ENCODE results near the gene MBD4.
A peak's percentile ranks its signal among the peaks of the same experiment; 100 is the strongest.
"Not testable (repeated sequence)": the region's sequence is repeated elsewhere in the genome, so short reads cannot be mapped to it uniquely, and the experiment has no call there.

Gene MBD4

DNA sequence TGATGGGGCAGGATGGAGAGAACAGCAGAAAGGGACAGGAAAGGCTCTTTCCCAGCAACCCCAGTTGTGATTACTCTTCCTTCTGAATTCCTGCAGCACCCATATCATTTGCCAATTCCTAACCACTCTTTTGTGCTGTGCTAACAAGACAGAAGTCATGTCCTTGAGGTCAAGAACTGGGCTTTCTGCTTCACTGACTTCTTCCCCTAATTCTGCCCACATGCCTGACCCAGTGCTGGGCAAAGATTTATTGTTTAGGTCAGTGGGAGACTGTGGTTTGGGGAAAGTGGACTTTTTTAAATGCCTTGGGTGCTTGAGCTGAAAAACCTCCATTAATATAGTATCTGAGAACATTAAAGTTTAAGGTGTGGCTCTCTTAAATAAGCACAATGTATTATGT lies 7.1 kb downstream of the MBD4 start:
- no peak for FAIRE-seq
- DNase-seq (ENCODE audit: low spot score), result no peak

DNA sequence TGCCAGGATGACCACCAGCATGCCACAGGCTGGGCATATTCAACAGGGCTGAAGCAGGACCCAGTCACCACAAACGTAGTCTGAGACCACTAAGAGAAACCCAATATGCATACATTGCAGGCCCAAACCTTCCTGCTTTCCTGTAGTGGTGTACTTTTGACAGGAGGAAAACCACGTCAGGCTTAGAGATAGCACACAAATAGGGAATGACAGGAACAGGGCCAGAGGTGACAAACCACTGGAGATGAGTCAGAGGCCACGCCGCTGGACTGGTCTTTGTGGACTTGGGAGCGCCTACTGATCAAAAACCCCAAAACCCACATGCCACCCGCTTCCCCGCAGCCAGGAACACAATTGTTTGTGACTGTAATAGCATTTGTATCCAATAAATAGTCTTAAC lies 7.7 kb downstream of the MBD4 start:
- DNase-seq (ENCODE audit: low spot score) (no peak), FAIRE-seq (no peak)

DNA sequence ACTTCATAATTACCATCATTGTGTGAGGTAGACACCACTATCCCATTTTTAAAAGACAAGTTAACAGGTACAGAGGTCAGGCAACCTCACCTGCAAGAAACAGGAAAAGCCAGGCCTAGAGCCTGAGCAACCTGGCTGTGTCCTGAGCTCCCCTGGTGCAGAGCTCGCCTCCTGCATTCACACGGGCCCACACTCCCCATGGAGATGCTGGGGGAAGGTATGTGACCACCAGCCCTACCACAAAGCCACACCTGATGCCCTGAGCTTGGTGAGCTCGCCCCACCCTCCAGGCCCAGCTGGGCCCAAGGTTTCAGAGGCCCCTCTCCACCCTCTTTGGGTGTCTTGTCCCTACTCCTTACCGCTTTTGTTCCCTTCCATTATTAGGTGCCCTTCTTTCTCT lies 10.1 kb downstream of the MBD4 start:
- DNase-seq (ENCODE audit: low spot score) (no peak), FAIRE-seq (no peak)

DNA sequence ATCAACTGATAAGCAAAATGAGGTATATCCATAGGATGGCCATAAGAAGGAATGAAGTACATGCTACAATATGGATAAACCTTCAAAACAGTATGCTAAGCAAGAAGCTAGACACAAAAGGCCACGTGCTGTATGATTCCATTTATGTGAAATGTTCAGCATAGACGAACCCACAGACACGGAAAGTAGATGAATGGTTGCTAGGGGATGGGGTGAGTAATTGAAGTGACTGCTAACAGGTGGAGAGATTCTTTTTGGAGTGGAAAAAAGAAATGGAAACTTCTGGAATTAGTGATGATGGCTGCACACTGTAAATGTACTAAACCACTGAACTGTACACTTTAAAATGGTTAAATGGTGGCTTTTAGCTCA lies 10.7 kb downstream of the MBD4 start:
- no peak for DNase-seq (ENCODE audit: low spot score)
- FAIRE-seq, result no peak

DNA sequence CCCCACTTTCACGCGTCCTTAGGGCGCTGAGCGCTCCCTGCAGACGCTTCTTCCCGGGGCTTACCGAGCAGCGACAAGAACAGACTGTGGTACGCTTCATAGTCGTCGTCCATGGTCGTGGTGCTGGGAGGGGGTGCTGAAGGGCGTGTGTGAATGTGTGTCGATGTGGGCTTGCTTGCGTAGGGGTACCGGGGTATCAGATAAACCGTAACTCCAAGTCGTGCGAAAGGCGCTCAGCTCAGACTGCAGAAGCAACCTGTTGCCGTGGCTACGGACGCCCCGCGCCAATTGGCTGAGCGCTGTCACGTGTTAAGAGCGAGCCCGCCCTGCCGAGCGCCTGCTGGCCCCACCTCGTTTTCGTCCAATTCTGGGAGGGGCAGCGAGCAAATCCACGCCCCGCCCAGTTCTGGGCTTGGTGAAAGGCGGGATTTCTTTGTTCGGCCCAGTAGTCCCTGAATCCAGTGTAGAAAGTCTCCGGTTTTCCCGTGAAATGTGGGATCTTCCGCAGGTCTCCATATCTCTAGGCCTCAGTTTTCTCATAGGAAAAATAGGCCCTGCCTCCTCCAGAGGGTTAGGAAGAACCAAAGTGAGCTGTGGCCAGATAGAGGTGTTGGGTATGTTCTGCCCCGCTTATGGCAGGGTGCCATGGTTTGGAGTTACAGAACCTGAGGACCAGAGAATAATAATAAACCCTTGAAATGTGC lies 11.2 kb downstream of the MBD4 start, which contains the start of gene EFCAB12:
TSS of gene EFCAB12 (minus strand) at position 261 of the 704 bp plus-strand sequence. CDS start at position 113, 148 bp downstream.
- FAIRE-seq, result no peak
- DNase-seq (ENCODE audit: low spot score), result no peak

DNA sequence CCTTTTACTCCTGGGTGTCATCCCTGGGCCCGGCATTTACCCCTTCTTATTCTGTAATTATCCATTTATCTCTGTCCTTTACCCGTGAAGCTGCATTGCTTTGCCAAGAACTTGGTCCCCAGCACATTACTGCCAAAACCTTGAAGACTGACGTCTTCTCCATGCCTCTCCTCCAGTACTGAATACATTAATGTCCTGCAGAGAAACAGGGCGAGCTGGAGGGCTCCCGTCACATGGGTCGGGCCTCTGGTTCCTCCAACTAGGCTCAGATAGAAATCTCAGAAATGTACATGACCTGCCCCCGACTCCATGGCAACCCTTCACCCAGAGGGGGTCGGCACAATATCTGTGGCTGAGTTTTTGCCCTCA lies 11.8 kb downstream of the MBD4 start:
- FAIRE-seq (no peak), DNase-seq (ENCODE audit: low spot score) (no peak)

- no peak for DNase-seq (ENCODE audit: low spot score)
- no peak for FAIRE-seq
These were observed 14.1 kb downstream of the MBD4 start for GRCh38 chr3:129425619-129426018.

- DNase-seq (ENCODE audit: low spot score) (no peak), FAIRE-seq (no peak)
These were observed 14.5 kb downstream of the MBD4 start for GRCh38 chr3:129425213-129425612.

- FAIRE-seq (no peak), DNase-seq (ENCODE audit: low spot score) (no peak)
These were observed 15.4 kb downstream of the MBD4 start for GRCh38 chr3:129424185-129424841.

DNA sequence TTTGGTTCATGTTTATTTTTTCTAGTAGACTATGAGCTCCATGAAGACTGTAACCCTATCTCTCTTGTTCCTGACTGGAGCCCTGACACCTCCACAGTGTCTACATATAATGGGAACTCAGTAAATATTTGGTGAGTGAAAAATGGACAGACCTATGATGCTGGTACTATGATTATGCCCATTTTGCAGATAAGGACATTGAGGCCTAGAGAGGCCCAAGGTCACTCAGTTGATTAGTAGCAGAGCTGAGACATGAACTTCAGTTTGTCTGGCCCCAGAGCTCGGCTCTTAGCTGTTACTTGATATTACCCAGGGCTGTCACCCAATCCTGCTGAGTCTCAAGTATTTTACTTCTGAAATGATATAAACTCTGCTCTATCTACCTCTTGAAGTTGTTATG lies 16.9 kb downstream of the MBD4 start:
- DNase-seq (ENCODE audit: low spot score) (no peak), FAIRE-seq (no peak)

DNA sequence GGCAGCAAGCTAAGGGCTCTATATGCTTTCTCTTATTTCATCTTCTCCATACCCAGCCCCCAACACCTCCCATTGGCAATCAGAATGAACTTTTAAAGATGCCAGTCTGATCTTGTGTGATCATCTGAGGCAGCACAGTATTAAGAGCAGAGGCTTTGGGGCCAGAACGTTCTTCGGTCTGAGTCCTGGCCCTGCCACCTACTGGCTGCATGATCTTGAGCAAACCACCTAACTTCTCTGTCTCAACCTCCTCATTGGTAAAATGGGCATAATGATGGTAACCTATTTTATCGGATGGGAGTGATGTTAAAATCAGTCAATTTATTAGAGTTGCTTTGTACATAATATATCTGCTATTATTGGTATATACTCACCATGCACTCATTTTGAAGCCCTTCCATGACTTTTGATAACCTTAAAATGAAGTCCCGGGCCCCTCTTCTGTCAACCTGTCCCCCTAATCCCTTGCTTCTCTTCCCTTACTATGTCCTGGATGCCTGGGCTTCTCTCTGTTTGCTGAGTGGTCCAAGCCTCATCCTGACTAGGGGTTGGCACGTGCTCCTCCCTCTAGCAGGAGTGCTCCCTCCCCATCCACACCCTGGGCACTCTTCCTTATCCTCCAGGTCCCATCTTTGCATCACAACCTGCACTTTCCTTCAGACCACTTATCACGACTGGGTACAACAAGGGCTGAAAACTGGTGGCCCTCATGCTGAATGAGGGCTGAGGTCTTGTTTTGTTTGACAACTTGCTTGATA lies 17.6 kb downstream of the MBD4 start:
- DNase-seq (ENCODE audit: low spot score) (no peak), FAIRE-seq (no peak)

DNA sequence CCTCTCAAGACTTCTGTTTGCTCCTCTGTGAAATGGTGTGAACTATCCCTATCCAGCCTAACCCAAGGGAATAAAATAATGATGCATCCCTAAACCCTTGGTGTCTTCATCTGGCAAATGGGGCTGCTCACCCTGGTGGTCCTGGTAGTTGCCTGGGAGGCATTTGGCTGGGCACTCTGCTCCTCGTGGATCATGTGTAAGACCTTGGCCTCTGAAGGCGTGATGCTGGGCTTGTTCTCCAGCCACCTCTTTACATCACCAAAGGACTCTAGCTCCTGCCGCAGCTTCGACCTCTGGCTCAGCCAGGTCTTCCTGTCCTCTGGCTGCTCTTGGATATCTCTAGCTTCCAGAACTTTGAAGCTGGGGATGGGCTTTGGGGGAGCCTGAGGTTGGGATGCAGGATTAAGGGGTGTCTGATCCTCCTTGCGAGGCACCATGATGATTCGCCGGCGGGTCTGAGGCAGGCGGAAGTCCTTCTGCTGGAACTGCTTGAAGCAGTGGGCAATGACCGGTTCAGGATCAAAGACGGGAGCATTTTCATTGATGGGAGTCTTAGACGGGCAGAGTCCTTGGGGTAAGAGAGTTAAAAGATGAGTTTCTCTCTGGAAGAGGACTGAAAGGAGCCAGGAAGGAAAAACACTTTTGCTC lies 18.4 kb downstream of the MBD4 start:
- no peak for FAIRE-seq
- DNase-seq (ENCODE audit: low spot score), result no peak

- no peak for DNase-seq (ENCODE audit: low spot score)
- no peak for FAIRE-seq
These were observed 20.3 kb downstream of the MBD4 start for GRCh38 chr3:129419476-129419875.

DNA sequence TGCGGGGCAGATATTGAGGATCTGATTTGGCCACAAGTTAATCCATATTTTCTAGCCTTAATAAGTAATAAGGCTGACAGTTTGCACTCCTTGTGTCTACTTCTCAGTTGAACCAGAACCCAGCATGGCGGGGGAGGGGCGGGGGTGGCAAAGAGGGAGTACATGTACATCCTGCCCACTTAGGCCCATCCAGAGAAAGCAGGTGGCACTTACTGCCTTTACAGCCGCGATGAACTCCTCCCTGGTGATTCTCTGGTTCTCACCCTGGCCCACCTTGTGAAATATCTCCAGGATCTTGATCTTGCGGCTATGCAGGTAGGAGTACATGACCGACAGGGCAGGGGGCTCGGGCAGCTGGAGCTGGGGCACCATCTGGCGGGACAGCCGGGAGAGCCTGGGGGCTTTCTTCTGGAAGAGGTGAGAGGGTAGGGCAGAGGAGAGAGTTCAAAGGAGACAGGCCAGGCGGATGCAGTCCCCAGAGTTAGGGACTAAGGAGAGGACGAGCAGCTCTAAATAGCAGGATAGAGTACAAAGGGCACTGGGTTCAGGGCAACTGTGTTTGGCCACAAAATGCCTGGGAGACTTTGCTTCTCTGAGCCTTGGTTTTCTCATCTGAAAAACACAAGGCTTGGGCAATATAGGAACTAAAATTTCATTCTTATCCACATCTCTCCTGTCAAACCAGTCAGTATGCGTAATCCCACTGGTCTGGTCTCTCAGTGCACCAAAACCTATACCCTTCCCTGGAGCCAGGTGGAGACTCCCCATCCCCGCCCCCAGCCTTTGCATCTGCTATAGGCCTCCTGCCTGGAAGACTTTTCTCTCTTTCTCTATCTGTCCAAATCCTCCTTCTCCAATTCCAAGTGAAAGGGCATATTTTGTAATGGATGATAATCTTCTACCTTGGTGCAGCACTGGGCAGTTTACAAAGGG lies 21.4 kb downstream of the MBD4 start:
- FAIRE-seq, result no peak
- DNase-seq (ENCODE audit: low spot score), result no peak

DNA sequence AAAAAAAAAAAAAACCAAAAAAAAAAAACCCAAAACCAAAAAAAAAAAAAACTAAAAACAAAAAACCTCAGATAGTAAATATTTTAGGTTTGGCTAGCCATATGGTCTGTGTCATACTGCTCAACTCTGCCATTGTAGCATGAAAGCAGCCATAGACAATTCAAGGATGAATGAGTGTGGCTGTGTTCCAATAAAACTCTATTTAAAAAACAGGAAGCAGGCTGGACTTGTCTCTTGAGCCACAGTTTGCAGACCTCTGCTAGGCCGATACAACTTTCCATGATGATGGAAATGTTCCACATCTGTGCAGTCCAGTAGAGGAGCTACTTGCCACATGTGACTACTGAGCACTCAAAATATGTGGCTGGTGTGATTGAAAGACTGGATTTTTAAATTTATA lies 22.4 kb downstream of the MBD4 start:
- DNase-seq (ENCODE audit: low spot score), result no peak

GRCh38 chr3:129416415-129416814 lies 23.3 kb downstream of the MBD4 start:
- FAIRE-seq, result no peak
- DNase-seq (ENCODE audit: low spot score), result no peak

More for the DNA sequence above, 22.4 kb downstream of the MBD4 start:
- no peak for FAIRE-seq

DNA sequence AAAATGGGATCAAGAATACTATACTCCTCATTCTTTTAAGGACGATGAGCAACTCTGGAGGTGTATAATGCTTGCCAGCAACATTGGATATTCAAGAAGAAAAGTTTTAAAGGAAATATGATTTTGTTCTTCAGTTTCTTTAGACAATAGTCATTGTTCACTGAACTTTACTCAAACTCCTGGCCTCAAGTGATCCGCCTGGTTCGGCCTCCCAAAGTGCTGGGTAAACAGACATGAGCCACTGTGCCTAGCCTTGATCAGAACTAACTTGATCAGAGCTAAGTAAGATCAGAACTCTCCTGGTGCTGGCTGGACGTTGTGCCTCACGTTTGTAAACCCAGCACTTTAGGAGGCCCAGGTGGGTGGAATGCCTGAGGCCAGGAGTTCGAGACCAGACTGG lies 23.9 kb downstream of the MBD4 start:
- FAIRE-seq (no peak), DNase-seq (ENCODE audit: low spot score) (no peak)

DNA sequence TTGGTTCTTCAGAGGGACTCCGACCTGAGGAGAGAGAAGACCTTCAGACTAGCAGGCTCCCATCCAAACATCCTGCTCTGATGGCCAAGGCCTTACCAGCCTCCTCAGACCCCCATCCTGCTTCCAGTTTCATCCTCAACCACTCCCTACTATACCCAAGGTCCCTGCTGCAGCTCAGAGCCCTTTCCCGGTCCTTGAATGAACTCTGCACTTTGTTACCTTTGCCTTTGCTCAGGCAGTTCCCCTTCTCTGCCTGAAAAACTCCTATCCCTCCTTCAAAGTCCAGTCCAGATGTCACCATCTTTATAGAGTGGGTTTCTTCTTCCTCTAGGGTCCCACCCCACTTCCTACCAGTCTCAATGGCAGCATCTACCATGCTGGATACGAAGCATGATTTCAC lies 24.4 kb downstream of the MBD4 start:
- DNase-seq (ENCODE audit: low spot score) (no peak), FAIRE-seq (no peak)

GRCh38 chr3:129413687-129414506 lies 25.9 kb downstream of the MBD4 start:
- DNase-seq (ENCODE audit: low spot score), result peak; percentile 40
- no peak for FAIRE-seq

- FAIRE-seq, result not testable (repeated sequence)
These were observed 26.5 kb downstream of the MBD4 start for GRCh38 chr3:129413238-129413637.

More at GRCh38 chr3:129413238-129413637, 26.5 kb downstream of the MBD4 start:
- not testable (repeated sequence) for DNase-seq (ENCODE audit: low spot score)
